Activated CD4-positive, alpha-beta T cell treated with anti-CD3 and anti-CD28 coated beads for 4 hours (primary cell): Measurements from ENCODE around the gene ARRDC2.
A peak's percentile ranks its signal among the peaks of the same experiment; 100 is the strongest.
"Not testable (repeated sequence)": the region's sequence is repeated elsewhere in the genome, so short reads cannot be mapped to it uniquely, and the experiment has no call there.

Experiments used
- DNase-seq, 2 donors: peaks; one replicate each; pipeline ENCODE4 v3.0.0-alpha.2; 2020

The ARRDC2 gene

GRCh38 chr19:17993076-17993813 is 14.7 kb upstream of the ARRDC2 start:
- no peak for DNase-seq

GRCh38 chr19:17996826-17997316 is 11.1 kb upstream of the ARRDC2 start:
- DNase-seq: peak; percentile 79 to 88

GRCh38 chr19:17997969-17998826 is 9.8 kb upstream of the ARRDC2 start:
- peak in 1 of 2 donors; percentile 4 for DNase-seq

- no peak for DNase-seq
These were observed 9.2 kb upstream of the ARRDC2 start for GRCh38 chr19:17998827-17999150.

- no peak for DNase-seq
These were observed 8.1 kb upstream of the ARRDC2 start for GRCh38 chr19:17999684-18000479.

- no peak for DNase-seq
These were observed 7.5 kb upstream of the ARRDC2 start for GRCh38 chr19:18000480-18000914.

GRCh38 chr19:18000915-18001776 is 6.8 kb upstream of the ARRDC2 start:
- DNase-seq: peak; percentile 89 to 92

GRCh38 chr19:18001777-18002345 is 6.1 kb upstream of the ARRDC2 start:
- no peak for DNase-seq

GRCh38 chr19:18002347-18002850 is 5.6 kb upstream of the ARRDC2 start:
- DNase-seq: no peak

- DNase-seq: not testable (repeated sequence)
These were observed 2.2 kb upstream of the ARRDC2 start for GRCh38 chr19:18005750-18006149.

- DNase-seq: peak; percentile 81 to 84
These were observed 690 bp upstream of the ARRDC2 start for GRCh38 chr19:18007044-18007916.

GRCh38 chr19:18008814-18009213 is 844 bp downstream of the ARRDC2 start:
- no peak for DNase-seq

- peak; percentile 27 to 41 for DNase-seq
These were observed 1.6 kb downstream of the ARRDC2 start for GRCh38 chr19:18009412-18010066.

- no peak for DNase-seq
These were observed 2.2 kb downstream of the ARRDC2 start for GRCh38 chr19:18010149-18010548.

- no peak for DNase-seq
These were observed 5.5 kb downstream of the ARRDC2 start for GRCh38 chr19:18013210-18014111.

GRCh38 chr19:18014197-18014596 is 6.2 kb downstream of the ARRDC2 start:
- peak; percentile 30 to 52 for DNase-seq

GRCh38 chr19:18016209-18016910 is 8.4 kb downstream of the ARRDC2 start:
- DNase-seq: no peak
